Measurements from ENCODE around the gene HEATR1.

HEATR1 gene

DNA sequence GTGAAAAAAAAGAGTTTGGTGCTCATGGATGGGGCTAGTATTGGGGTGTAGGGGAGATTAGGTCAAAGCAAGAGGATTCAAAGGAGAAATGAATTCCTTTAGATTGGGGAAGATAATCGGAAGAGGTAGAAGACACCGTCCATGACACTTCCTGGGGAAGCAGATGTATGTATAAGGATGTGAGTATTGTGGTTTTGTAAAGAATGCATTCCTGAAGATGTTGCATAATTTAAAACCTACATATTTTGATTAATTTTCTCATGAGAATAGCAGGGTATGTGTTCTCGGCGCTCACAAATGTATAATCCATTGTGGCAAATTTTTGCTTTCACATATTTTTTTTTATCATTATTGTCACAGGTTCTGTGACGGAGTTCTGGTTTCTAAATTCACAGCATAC is 86.0 kb downstream of the HEATR1 start:
- TF ChIP-seq, protein P1, sequence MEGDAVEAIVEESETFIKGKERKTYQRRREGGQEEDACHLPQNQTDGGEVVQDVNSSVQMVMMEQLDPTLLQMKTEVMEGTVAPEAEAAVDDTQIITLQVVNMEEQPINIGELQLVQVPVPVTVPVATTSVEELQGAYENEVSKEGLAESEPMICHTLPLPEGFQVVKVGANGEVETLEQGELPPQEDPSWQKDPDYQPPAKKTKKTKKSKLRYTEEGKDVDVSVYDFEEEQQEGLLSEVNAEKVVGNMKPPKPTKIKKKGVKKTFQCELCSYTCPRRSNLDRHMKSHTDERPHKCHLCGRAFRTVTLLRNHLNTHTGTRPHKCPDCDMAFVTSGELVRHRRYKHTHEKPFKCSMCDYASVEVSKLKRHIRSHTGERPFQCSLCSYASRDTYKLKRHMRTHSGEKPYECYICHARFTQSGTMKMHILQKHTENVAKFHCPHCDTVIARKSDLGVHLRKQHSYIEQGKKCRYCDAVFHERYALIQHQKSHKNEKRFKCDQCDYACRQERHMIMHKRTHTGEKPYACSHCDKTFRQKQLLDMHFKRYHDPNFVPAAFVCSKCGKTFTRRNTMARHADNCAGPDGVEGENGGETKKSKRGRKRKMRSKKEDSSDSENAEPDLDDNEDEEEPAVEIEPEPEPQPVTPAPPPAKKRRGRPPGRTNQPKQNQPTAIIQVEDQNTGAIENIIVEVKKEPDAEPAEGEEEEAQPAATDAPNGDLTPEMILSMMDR (IDR thresholded peaks at IDR 0.05; ENCODE audit: low read depth, low read length) = no peak
- DNase-seq (ENCODE audit: extremely low read depth, low read depth) = no peak

DNA sequence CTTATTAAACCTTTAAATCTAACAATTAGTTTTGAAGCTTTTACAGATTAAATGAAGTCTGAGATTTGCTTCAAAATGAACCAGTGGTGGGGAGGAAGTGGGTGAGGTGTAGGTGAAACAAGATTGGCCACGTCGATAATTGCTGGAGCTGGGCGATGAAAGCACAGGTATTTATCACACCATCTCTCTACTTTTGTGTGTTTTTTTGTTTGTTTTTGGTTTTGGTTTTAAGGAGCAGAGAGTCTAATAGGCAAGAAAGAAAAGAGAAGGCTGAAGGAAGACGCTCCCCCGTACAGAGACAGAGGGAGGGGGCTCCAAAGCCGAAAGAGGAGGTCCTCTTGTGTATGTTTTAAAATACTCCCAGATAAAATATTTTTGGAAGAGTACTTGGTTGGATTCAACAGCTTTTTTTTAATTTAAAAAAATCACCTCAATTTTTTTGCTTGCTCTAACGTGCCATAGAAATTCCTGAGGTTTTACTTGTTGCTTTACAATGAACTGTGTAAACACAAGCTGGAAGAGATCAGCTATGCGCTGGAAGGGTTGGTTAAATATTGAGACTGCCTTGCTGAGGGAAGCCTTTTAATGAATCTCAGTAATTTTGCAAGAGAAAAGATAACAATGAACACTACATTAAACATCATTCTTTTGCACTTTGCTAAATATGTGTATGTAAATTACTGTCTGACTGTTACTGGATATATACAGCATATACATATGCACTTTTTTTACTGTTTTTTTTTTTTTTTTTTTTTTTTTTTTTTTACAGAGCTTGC is 87.2 kb downstream of the HEATR1 start:
- TF ChIP-seq, protein P1 (IDR thresholded peaks at IDR 0.05; ENCODE audit: low read depth, low read length) = no peak
- DNase-seq (ENCODE audit: extremely low read depth, low read depth) = peak; percentile 40

DNA sequence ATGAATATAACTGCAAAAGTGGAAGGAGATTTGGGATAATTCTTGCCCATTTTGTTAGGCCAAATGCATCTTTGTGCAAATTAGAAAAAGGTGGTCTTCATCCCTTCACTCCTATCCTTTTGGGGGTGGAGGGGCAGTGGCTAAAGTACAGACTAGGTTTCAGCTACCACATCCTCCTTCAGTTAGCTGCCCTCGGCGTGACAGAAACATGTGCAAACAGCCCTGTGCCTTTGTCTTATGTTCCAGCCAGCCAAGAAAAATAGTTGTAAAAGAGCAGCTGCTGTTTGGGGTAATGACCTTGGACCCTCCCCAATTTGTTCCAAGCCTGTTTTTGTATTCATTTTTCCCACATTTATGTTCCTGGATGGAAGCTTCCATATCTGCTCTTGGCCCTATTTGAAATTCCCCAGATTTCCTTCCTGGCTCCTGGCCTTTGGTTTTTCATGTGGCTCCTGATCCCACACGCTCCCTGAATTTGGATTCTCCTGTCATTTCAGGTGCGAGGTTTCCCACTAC is 88.8 kb downstream of the HEATR1 start:
- TF ChIP-seq, protein P1 (IDR thresholded peaks at IDR 0.05; ENCODE audit: low read depth, low read length) = no peak

DNA sequence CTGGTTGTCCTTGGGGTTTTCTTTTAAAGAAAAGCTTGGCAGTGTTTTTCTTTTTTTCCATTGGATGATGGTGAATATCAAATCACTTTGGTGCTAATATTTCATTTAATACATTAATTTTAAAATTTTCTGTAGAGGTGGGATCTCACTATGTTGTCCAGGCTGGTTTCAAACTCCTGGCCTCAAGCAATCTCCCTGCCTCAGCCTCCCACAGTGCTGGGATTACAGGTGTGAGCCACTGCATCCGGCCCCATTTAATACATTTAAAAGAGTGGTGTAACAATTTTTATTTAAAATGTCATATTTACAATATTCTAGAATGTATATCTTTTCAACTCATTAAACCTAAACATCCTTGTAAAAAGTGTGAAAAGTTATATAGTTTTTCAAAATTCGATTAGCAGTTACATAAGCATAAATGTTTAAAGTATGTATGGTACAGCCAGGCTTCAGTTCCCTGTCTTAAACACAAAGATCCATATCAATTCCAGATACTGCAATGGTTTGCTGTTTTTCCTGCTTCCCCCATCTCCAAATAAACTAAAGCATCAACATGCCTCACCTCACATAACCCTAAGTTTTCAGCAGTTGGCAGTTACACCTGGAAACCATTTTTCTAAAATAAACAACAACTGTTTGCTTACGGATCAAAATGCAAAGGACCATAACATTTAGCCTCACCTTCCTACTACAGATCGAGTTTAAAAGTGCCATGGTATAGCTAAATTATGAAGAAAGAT is 89.4 kb downstream of the HEATR1 start:
- TF ChIP-seq, protein P1 (IDR thresholded peaks at IDR 0.05; ENCODE audit: low read depth, low read length) = no peak
- DNase-seq (ENCODE audit: extremely low read depth, low read depth) = no peak

More for the DNA sequence above, 88.8 kb downstream of the HEATR1 start:
- DNase-seq (ENCODE audit: extremely low read depth, low read depth) = no peak

DNA sequence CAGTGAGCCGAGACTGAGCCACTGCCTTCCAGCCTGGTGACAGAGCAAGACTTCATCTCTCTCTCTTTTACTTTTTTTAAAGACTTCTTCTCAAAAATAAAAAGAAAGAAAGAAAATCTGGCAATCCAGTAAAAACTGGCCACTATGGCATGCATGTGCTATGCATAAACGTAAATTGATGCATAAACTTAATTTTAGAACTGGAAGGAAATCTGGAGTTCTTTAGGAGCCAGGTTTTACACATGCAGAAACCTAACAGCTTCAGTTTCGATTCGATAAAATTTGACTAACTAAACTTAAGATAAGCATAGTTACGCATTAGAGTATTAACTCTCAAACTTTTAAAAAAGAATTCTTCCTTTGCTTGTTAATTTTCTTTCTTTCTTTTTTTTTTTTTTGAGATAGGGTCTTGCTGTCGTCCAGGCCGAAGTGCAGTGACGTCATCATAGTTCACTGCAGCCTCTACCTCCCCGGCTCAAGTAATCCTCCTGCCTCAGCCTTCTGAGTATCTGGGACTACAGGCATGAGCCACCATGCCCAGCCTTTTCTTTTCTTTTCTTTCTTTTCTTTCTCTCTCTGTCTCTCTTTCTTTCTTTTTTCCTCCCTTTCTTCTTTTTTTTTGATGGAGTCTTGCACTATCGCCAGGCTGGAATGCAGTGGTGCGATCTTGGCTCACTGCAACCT is 92.4 kb downstream of the HEATR1 start:
- no peak for DNase-seq (ENCODE audit: extremely low read depth, low read depth)
- TF ChIP-seq, protein P1 (IDR thresholded peaks at IDR 0.05; ENCODE audit: low read depth, low read length) = no peak

DNA sequence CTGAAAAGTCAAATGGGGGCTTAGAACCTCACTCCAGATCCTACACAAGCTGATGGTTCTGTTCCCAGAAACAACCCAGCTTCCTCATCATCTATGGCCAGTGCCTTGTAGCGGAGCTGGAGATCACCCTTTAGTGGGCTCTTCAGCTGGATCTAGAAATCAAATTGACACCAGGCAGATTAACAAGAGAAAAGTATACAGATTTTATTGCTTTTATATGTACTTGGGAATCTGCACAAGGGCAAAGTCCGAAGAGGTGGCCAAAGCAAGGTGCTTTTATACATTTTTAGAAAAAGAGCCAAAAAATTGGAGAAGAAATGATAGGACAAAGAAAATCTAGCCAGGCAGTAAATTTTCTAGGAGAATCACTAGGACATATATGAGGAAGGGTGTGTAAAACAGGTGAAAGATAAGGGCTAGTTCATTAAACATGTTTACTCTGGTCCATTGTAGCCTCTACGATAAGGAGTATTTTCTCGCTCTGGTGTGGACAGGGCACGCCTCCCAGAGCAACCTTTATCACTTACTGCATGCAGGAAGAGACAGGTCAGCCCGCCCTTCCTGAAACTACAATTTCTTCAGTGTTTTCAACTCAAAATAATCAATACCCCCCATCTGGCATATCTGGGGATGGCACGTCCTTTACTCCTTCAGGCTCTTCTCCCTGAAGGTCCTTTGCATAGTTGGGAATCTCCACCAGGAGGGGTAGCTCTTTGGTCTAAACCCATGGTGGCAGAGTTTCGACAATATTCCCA is 94.5 kb downstream of the HEATR1 start:
- DNase-seq (ENCODE audit: extremely low read depth, low read depth) = no peak
- TF ChIP-seq, protein P1 (IDR thresholded peaks at IDR 0.05; ENCODE audit: low read depth, low read length) = no peak
